ENCODE data around the gene SEC14L2.

GRCh38 chr22:30416837-30417236 is 20.0 kb downstream of the SEC14L2 start:
- TF ChIP-seq RFX5 (IDR thresholded peaks at IDR 0.05; ENCODE audit: borderline replicate concordance, low read depth, low read length) (no peak), CTCF (IDR thresholded peaks at IDR 0.05; ENCODE audit: control extremely low read depth in 1 of 3, insufficient read depth in 1 of 3, low read depth in 1 of 3, low read length in 3 of 3) (no peak), SIN3A (conservative IDR thresholded peaks at IDR 0.05 in 1 of 2, IDR thresholded peaks at IDR 0.05 in 1 of 2; ENCODE audit: low read depth in 1 of 2, low read length in 2 of 2) (no peak), SRF (IDR thresholded peaks at IDR 0.05; ENCODE audit: low read depth, low read length) (no peak), EZH2 (IDR thresholded peaks at IDR 0.05; ENCODE audit: low read depth, low read length, severe bottlenecking) (no peak), POLR2AphosphoS5 (IDR thresholded peaks at IDR 0.05; ENCODE audit: low read depth, low read length) (no peak), ATF2 (IDR thresholded peaks at IDR 0.05; ENCODE audit: low read length) (no peak), EP300 (IDR thresholded peaks at IDR 0.05; ENCODE audit: borderline replicate concordance in 1 of 2, low read depth in 2 of 2, low read length in 2 of 2) (no peak), RAD21 (IDR thresholded peaks at IDR 0.05 in 1 of 2, conservative IDR thresholded peaks at IDR 0.05 in 1 of 2; ENCODE audit: low read depth in 2 of 2, low read length in 2 of 2) (no peak), SP4 (IDR thresholded peaks at IDR 0.05; ENCODE audit: low read length) (no peak), SP2 (IDR thresholded peaks at IDR 0.05; ENCODE audit: low read length) (no peak), CREB1 (IDR thresholded peaks at IDR 0.05) (no peak)
